Hematopoietic multipotent progenitor cell treated with erythropoietin and hydrocortisone succinate and interleukin-3 and kit ligand, for 17 days (in vitro differentiated cells): Measurements from ENCODE around the gene GOLGA6L9.
"Not testable (repeated sequence)": the region's sequence is repeated elsewhere in the genome, so short reads cannot be mapped to it uniquely, and the experiment has no call there.

Experiments used
- DNase-seq: peaks from one replicate; pipeline ENCODE4 v3.0.0-alpha.2; 2015; ENCODE audit warnings: low spot score

Gene GOLGA6L9

GRCh38 chr15:82429693-82430092, at the start of gene GOLGA6L9:
Gene GOLGA6L9, plus strand, starts transcription at chr15:82429816. Its CDS starts 264 bp downstream, at chr15:82430080.
- DNase-seq, result not testable (repeated sequence)

GRCh38 chr15:82381330-82381955, 48.2 kb upstream of the GOLGA6L9 start:
- DNase-seq, result not testable (repeated sequence)

GRCh38 chr15:82387209-82387608, 42.4 kb upstream of the GOLGA6L9 start:
- DNase-seq, result not testable (repeated sequence)

- DNase-seq, result not testable (repeated sequence)
Measured at GRCh38 chr15:82390152-82390551, 39.5 kb upstream of the GOLGA6L9 start.

- DNase-seq, result not testable (repeated sequence)
Measured at GRCh38 chr15:82392077-82392476, 37.5 kb upstream of the GOLGA6L9 start.

GRCh38 chr15:82393671-82394070, 35.9 kb upstream of the GOLGA6L9 start:
- DNase-seq, result no peak

- not testable (repeated sequence) for DNase-seq
Measured at GRCh38 chr15:82395788-82396187, 33.8 kb upstream of the GOLGA6L9 start.

GRCh38 chr15:82397817-82398216, 31.8 kb upstream of the GOLGA6L9 start:
- no peak for DNase-seq

- DNase-seq, result no peak
Measured at GRCh38 chr15:82398785-82399184, 30.8 kb upstream of the GOLGA6L9 start.

- DNase-seq, result not testable (repeated sequence)
Measured at GRCh38 chr15:82399366-82400103, 30.1 kb upstream of the GOLGA6L9 start.

- DNase-seq, result not testable (repeated sequence)
Measured at GRCh38 chr15:82401918-82402317, 27.7 kb upstream of the GOLGA6L9 start.

- not testable (repeated sequence) for DNase-seq
Measured at GRCh38 chr15:82402341-82402740, 27.3 kb upstream of the GOLGA6L9 start.

GRCh38 chr15:82406211-82406610, 23.4 kb upstream of the GOLGA6L9 start:
- not testable (repeated sequence) for DNase-seq

- DNase-seq, result not testable (repeated sequence)
Measured at GRCh38 chr15:82410306-82410705, 19.3 kb upstream of the GOLGA6L9 start.

GRCh38 chr15:82411595-82411994, 18.0 kb upstream of the GOLGA6L9 start:
- DNase-seq, result not testable (repeated sequence)

- DNase-seq, result not testable (repeated sequence)
Measured at GRCh38 chr15:82414525-82415191, 15.0 kb upstream of the GOLGA6L9 start.

- DNase-seq, result not testable (repeated sequence)
Measured at GRCh38 chr15:82420516-82420915, 9.1 kb upstream of the GOLGA6L9 start.

- not testable (repeated sequence) for DNase-seq
Measured at GRCh38 chr15:82420966-82421365, 8.7 kb upstream of the GOLGA6L9 start.

GRCh38 chr15:82427117-82427516, 2.5 kb upstream of the GOLGA6L9 start:
- not testable (repeated sequence) for DNase-seq

GRCh38 chr15:82445420-82445819, 15.8 kb downstream of the GOLGA6L9 start:
- DNase-seq, result not testable (repeated sequence)

- not testable (repeated sequence) for DNase-seq
Measured at GRCh38 chr15:82457336-82457735, 27.7 kb downstream of the GOLGA6L9 start.

- DNase-seq, result not testable (repeated sequence)
Measured at GRCh38 chr15:82465629-82466028, 36.0 kb downstream of the GOLGA6L9 start.

GRCh38 chr15:82468205-82468604, 38.6 kb downstream of the GOLGA6L9 start:
- not testable (repeated sequence) for DNase-seq
